Neural crest cell (in vitro differentiated cells): ENCODE measurements around the gene CNTN1. TPM values are rescaled to one million over a fixed set of nuclear protein-coding genes. Genes with fewer than 3 reads are reported as not detected.

Experiments
- DNase-seq: peaks from one replicate; pipeline ENCODE4 v3.0.0; 2021; ENCODE audit warnings: low read depth, mixed read lengths, low spot score
- H3K27ac Mint-ChIP-seq: one replicate; pipeline ENCODE4 v1.8.0; 2021; ENCODE audit warnings: mild to moderate bottlenecking, mixed read lengths; ENCODE audit not compliant: unreplicated experiment
- H3K27me3 Mint-ChIP-seq: 2 replicates; pipeline ENCODE4 v1.8.0; 2021; ENCODE audit warnings: low read depth, mild to moderate bottlenecking, mixed read lengths
- H3K36me3 Mint-ChIP-seq: 2 replicates; pipeline ENCODE4 v1.8.0; 2021; ENCODE audit warnings: low read depth, mild to moderate bottlenecking, mixed read lengths
- H3K4me1 Mint-ChIP-seq: 2 replicates; pipeline ENCODE4 v1.8.0; 2021; ENCODE audit warnings: mixed read lengths
- H3K4me3 Mint-ChIP-seq: one replicate; pipeline ENCODE4 v1.8.0; 2021; ENCODE audit warnings: mild to moderate bottlenecking, mixed read lengths
- H3K9me3 Mint-ChIP-seq: 2 replicates; pipeline ENCODE4 v1.8.0; 2021; ENCODE audit warnings: mixed read lengths
- total RNA-seq: library from RNA; stranded (reverse); gene quantifications from 2 replicates; pipeline ENCODE4 v1.2.1, GENCODE V29; 2021
- TF ChIP-seq, protein P1 (sequence below): fragments of 200-600 bp; sonication (generic); conservative IDR thresholded peaks from 2 replicates; pipeline ENCODE4 v1.5.0; 2021; ENCODE audit warnings: antibody characterized with exemption, mild to moderate bottlenecking

CNTN1 gene
- total RNA-seq, 1 donor from 2014 or later, result 1.0 TPM

DNA sequence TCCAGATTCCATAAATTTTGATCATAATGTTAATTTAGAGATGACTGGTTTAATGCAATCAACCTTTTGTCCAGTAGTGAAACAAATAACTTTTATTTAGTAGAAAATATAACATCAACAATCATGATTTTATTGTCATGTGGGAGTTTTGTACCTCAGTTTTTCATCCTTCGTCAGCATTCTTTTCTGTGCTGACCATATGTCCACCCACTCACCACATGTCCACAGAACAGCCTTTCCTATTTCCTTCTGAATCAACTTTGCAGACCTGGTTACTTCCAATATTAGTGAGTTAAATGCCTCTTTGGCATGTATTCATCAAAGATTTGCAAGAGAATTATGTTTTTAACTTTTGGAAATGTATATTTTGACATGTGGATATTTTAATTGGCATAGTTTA, 36.8 kb upstream of the CNTN1 start:
- Mint-ChIP-seq H3K4me3 (no peak overlapping the region), H3K27me3 (no peaks in the 10 kb centered on the region), H3K36me3 (no peaks in the 10 kb centered on the region), H3K4me1 (no peaks in the 10 kb centered on the region), H3K27ac (no peak overlapping the region), H3K9me3 (peaks cover 2% of the 10 kb centered on the region)
- DNase-seq, result no peak
- TF ChIP-seq, protein P1, sequence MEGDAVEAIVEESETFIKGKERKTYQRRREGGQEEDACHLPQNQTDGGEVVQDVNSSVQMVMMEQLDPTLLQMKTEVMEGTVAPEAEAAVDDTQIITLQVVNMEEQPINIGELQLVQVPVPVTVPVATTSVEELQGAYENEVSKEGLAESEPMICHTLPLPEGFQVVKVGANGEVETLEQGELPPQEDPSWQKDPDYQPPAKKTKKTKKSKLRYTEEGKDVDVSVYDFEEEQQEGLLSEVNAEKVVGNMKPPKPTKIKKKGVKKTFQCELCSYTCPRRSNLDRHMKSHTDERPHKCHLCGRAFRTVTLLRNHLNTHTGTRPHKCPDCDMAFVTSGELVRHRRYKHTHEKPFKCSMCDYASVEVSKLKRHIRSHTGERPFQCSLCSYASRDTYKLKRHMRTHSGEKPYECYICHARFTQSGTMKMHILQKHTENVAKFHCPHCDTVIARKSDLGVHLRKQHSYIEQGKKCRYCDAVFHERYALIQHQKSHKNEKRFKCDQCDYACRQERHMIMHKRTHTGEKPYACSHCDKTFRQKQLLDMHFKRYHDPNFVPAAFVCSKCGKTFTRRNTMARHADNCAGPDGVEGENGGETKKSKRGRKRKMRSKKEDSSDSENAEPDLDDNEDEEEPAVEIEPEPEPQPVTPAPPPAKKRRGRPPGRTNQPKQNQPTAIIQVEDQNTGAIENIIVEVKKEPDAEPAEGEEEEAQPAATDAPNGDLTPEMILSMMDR, result no peak

DNA sequence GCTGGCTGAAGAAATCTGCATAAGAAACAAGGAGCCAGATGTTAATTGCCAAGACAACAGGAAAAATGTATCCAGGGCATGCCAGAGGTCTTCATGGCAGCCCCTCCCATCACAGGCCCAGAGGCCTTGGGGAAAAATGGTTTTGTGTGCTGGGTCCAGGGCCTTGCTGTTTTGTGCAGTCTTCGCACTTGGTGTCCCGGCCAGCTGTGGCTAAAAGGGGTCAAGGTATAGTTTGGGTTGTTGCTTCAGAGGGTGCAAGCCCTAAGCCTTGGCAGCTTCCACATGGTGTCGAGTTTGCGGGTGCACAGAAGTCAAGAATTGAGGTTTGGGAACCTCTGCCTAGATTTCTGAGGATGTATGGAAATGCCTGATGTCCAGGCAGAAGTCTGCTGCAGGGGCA, 29.9 kb upstream of the CNTN1 start:
- no peaks in the 10 kb centered on the region for H3K27me3 Mint-ChIP-seq

GRCh38 chr12:40663781-40664180, 28.5 kb upstream of the CNTN1 start:
- Mint-ChIP-seq H3K36me3 (no peaks in the 10 kb centered on the region), H3K4me1 (no peaks in the 10 kb centered on the region), H3K27me3 (no peaks in the 10 kb centered on the region), H3K4me3 (no peak overlapping the region), H3K27ac (no peak overlapping the region), H3K9me3 (peaks cover 7% of the 10 kb centered on the region)
- TF ChIP-seq, protein P1, result no peak
- DNase-seq, result no peak

More for the DNA sequence above, 29.9 kb upstream of the CNTN1 start:
- Mint-ChIP-seq H3K27ac (no peak overlapping the region), H3K36me3 (no peaks in the 10 kb centered on the region), H3K4me1 (no peaks in the 10 kb centered on the region), H3K9me3 (peaks cover 7% of the 10 kb centered on the region), H3K4me3 (no peak overlapping the region)
- TF ChIP-seq, protein P1, result no peak
- DNase-seq, result no peak

GRCh38 chr12:40668099-40668529, 24.1 kb upstream of the CNTN1 start:
- Mint-ChIP-seq H3K4me1 (no peaks in the 10 kb centered on the region), H3K9me3 (no peaks in the 10 kb centered on the region), H3K27me3 (no peaks in the 10 kb centered on the region), H3K27ac (no peak overlapping the region), H3K36me3 (no peaks in the 10 kb centered on the region), H3K4me3 (no peak overlapping the region)
- DNase-seq, result no peak
- TF ChIP-seq, protein P1, result no peak

- no peak for DNase-seq
- Mint-ChIP-seq H3K27ac (no peak overlapping the region), H3K9me3 (peaks cover 5% of the 10 kb centered on the region), H3K27me3 (no peaks in the 10 kb centered on the region), H3K4me1 (no peaks in the 10 kb centered on the region), H3K4me3 (no peak overlapping the region), H3K36me3 (no peaks in the 10 kb centered on the region)
- TF ChIP-seq, protein P1, result no peak
These were observed 19.4 kb upstream of the CNTN1 start for GRCh38 chr12:40672741-40673271.

DNA sequence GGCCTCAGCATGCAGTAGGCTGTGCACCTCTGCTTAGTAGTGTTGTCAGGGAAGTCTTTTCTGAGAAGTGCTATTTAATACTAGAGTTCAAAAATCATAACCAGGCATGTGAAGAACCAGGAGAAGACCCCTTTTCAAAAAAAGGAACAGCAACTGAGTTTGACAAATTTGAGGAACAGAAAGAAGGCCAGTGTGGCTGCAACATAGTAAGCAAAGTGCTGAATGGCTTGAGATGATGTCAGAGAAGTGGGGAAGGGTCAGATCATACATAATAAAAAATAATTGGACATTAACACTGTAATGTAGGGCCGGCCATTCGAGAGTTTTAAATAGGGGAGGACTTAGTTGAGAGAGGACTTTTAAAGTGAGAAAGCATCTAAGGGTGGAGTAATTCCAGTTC, 11.1 kb upstream of the CNTN1 start:
- Mint-ChIP-seq H3K4me1 (no peaks in the 10 kb centered on the region), H3K36me3 (peaks cover 2% of the 10 kb centered on the region), H3K4me3 (no peak overlapping the region), H3K27ac (no peak overlapping the region), H3K27me3 (no peaks in the 10 kb centered on the region), H3K9me3 (peaks cover 5% of the 10 kb centered on the region)
- TF ChIP-seq, protein P1, result no peak
- no peak for DNase-seq
